NCI-H146 treated with DMSO at 0.1 percent for 48 hours (cell line): Measurements from ENCODE around the gene ZSWIM3.

Source experiments
- DNase-seq: peaks from one replicate; lab custom pipeline; 2025; ENCODE audit not compliant: unreplicated experiment; lab: John Stamatoyannopoulos, UW

ZSWIM3 gene

DNA sequence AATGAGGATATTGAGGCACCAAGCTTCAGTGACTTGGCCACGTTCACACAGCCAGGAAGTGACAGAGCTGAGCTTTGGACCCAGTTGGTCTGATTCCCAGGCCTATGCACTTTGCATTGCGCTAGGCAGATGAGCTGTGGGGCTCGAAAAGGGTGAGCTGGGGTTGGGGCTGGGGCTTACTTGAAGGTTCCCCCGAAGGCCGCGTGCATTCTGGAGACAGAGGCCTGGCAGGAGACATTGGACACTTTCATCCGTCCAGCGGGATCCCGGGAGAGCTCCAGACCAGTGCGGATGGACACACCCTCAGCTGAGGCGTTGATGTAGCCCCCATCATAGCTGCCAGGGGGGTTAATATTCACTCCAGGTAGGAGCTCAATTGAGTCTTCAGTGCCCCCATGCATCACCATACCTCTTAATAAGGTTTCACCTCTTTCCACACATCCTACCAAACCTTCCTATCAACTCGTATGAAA is 52.0 kb downstream of the ZSWIM3 start:
- DNase-seq: no peak

- DNase-seq: no peak
These were observed 52.6 kb downstream of the ZSWIM3 start for GRCh38 chr20:45909817-45910669.

GRCh38 chr20:45910670-45911485 is 53.5 kb downstream of the ZSWIM3 start:
- DNase-seq: peak; percentile 99

- DNase-seq: no peak
These were observed 54.3 kb downstream of the ZSWIM3 start, which contains the start of gene PLTP for GRCh38 chr20:45911486-45912343. TSS of gene PLTP (minus strand) at chr20:45912155. CDS start at chr20:45911452, 703 bp downstream.

GRCh38 chr20:45912344-45912682 is 54.9 kb downstream of the ZSWIM3 start:
- DNase-seq: no peak

- no peak for DNase-seq
These were observed 55.7 kb downstream of the ZSWIM3 start for GRCh38 chr20:45913116-45913515.

DNA sequence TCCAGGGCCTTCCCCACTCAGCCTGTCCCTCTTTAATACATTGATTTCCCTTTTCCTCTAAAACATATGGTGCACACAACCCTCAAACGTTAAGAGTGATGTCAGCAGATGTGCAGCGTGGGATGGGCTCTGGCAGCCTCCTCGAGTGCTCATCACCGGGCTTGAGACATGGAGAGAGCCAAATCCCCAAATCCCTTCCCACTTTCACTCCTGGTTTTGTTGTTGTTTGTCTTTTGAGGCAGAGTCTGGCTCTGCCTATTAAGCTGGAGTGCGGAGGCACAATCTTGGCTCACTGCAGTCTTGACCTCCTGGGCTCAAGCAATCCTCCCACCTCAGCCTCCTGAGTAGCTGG is 60.4 kb downstream of the ZSWIM3 start:
- DNase-seq: no peak

DNA sequence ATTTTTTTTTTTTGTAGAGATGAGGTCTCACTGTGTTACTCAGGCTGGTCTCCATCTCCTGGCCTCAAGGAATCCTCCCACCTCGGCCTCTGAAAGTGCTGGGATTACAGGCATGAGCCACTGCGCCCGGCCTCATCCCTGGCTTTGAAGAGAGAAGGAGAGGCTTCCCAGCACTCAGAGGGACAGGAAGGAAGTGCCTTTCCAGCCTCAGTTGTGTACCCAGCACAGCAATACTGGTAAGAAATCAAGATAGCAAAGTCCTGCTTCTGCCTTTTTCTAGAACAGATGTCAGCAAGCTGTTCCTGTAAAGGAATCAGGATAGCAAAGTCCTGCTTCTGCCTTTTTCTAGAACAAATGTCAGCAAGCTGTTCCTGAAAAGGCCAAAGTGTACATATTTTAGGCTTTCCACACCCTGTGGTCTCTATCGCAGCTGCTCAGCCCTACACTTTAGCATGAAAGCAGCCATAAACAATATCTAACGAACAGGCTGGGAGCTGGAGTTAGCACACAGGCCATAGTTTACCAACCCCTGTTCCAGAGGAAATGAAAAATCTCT is 60.8 kb downstream of the ZSWIM3 start:
- DNase-seq: no peak

GRCh38 chr20:45918779-45919537 is 61.5 kb downstream of the ZSWIM3 start:
- no peak for DNase-seq

- DNase-seq: no peak
These were observed 62.4 kb downstream of the ZSWIM3 start for GRCh38 chr20:45919542-45920399.

DNA sequence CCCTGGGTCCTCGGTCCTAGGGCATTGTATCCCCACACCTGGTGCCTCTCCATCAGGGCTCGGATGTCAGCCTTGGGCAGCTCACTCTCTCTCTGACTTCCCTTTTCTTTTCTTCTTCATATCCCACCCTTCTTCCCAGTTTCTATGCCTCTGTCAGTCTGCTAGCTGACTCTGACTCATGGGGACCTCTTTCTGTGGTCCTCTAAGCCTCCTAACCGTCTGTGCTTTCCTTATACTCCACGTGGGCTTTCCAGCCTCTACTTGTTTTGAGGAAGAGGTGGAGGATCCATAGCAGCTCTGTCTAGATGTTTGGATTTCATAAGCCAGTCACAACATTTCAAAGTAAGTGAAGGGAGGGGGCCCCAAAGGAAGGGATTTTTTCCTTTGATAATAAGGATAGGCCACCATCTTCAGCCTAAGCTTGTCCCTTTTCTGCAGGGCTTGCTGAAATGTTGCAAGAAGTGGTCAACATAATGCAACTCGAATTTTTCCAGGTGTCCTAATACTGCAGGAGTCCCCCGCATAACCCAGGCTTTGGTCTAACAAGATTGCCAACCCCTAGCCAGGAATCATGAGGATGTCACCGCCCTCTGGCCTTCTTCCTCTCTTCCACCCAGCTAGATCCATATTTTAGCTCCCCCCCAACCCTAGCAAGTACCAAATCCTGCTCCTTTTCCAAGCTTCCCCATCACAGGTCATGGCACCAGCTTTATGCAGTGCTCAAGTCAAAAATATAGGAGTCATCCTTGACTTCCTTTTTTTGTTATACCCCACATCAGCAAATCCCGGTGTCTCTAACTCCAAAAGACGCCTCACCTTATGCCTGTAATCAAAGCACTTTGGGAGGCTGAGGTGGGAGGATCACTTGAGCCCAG is 63.3 kb downstream of the ZSWIM3 start:
- DNase-seq: no peak

DNA sequence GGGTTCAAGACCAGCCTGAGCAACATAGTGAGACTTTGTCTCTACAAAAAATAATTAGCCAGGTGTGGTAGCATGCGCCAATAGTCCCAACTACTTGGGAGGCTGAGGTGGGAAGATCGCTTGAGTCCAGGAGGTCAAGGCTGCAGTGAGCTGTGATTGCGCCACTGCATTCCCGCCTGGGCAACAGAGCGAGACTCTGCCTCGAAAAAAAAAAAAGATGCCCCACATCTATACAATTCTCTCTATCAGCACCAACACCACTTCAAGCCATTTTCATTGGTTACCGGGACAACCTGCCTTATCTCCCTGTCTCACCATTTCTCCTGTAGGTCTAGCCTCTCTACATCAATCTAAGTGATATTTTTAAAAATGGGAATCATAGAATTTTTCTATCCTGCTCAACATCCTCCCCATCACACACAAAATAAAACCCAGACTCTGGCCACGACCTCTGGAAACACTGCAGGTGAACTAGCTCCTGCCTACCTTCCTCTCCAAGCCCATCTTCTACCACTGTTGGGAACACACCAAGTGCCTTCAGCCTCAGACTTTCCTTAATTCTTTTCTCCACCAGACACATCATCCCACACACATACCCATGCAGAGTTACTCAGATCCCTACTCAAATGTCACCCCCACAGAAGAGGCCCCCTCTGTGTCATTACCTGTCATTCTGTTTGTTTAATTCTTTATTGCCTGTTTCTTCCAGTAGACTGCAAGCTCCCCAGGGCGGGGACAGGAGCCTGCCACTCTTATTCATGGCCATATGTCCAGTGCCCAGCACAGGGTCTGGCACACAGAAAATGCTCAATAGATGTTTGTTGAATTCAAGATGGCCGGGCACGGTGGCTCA is 64.1 kb downstream of the ZSWIM3 start:
- DNase-seq: no peak

DNA sequence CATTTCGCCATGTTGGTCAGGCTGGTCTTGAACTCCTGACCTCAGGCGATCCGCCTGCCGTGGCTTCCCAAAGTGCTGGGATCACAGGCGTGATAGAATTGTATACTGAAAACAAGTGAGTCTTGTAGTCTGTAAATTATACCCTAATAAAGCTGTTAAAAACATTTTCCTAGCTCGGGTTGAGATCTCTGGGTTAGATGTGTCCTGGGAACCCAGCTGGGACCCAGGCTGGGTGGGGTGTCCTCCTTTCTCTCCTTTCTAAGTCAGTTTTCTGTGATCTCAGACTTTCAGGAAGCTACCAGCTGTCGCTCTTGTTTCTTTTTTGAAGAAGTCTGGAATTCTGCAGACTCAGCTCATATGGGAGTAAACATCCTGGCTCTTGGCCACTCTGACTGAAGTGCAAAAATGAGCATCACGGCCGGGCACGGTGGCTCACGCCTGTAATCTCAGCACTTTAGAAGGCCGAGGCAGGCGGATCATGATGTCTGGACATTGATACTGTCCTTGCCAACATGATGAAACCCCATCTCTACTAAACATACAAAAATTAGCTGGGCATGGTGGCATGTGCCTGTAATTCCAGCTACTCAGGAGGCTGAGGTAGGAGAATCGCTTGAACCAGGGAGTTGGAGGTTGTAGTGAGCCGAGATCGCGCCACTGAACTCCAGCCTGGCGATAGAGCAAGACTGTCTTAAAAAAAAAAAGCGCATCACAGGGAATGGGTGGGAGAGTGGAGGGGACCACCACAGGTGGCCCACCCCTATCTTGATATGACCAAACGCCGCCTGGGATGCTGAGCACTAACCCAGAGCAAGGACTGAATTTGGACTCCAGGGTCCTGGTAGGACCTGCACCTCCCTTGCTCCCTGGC is 67.2 kb downstream of the ZSWIM3 start:
- DNase-seq: no peak

GRCh38 chr20:45925821-45926506 is 68.5 kb downstream of the ZSWIM3 start:
- no peak for DNase-seq

DNA sequence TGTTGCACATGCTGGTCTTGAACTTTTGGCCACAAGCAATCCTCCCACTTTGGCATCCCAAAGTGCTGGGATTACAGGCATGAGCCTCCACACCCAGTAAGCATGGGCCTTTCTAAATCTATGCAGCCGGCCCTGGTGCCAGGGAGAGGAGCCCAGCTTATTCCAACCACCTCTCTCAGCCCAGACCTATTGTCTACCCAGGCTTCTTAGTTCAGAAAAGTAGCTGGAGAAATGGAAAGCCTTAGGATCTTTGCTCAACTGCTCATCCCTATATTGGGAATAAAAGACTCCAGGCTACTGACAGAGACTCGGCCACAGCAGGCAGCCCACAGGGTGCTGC is 69.3 kb downstream of the ZSWIM3 start:
- no peak for DNase-seq
